Prostate gland (tissue), 2 donors: ENCODE measurements around the gene MTA1. TPM values are rescaled to one million over a fixed set of nuclear protein-coding genes. Genes with fewer than 3 reads are reported as not detected.

Experiments used
- DNase-seq: peaks from one replicate; pipeline ENCODE4 v3.0.0-alpha.2; 2019; ENCODE audit warnings: low spot score
- H3K27ac ChIP-seq, 2 donors: fragments of 200-600 bp; sonication (generic); 2 replicates each; pipeline ENCODE4 v1.5.1; 2017 to 2019
- H3K27me3 ChIP-seq: fragments of 200-600 bp; sonication (generic); replicated peaks from 2 replicates; pipeline ENCODE4 v1.5.1; 2019; ENCODE audit not compliant: insufficient read depth
- H3K36me3 ChIP-seq, 2 donors: fragments of 200-600 bp; sonication (generic); 1 replicate in 1 of 2; 2 replicates in 1 of 2; pipeline versions ENCODE4 v1.5.1 to v1.8.1; 2017 to 2019
- H3K4me1 ChIP-seq: fragments of 200-600 bp; sonication (generic); replicated peaks from 2 replicates; pipeline ENCODE4 v1.5.1; 2019
- H3K4me3 ChIP-seq, 2 donors: fragments of 200-600 bp; sonication (generic); 2 replicates each; pipeline ENCODE4 v1.5.1; 2017 to 2019
- H3K9me3 ChIP-seq: fragments of 200-600 bp; sonication (generic); 2 replicates; pipeline ENCODE4 v1.5.1; 2017
- POLR2A ChIP-seq: fragments of 450-650 bp; IDR thresholded peaks from one replicate; pipeline ENCODE4 v1.6.1; 2016; ENCODE audit warnings: antibody characterized with exemption, mild to moderate bottlenecking
- POLR2AphosphoS5 ChIP-seq: sonication (generic); formaldehyde crosslinking; IDR thresholded peaks from one replicate; pipeline ENCODE4 v1.6.1; 2017; ENCODE audit warnings: antibody characterized with exemption
- WGBS: methylation state at CpG from one replicate; pipeline ENCODE4 v1.1.5; 2018; 5-methylcytosine and 5-hydroxymethylcytosine counted together
- intact Hi-C: fragments of 100-400 bp; cut with DNase I; formaldehyde crosslinking; loops from one replicate; pipeline ENCODE4 v1.14.2; 2022
- total RNA-seq, 2 donors: library from RNA; depleted of rRNA; stranded (reverse); fragments of >200 nt; gene quantifications; one replicate each; pipeline ENCODE4 v1.1.0, GENCODE V29; 2016
- TF ChIP-seq, protein P1 (sequence below), 4 experiments: fragments of 200-600 bp in 2 of 4; fragments of 450-650 bp in 2 of 4; sonication (generic) in 2 of 4; IDR thresholded peaks; 1 replicate in 3 of 4; 2 replicates in 1 of 4; pipeline ENCODE4 v1.5.1; 2016 to 2019; ENCODE audit warnings: antibody characterized with exemption in 4 of 4, mild to moderate bottlenecking in 2 of 4, moderate library complexity in 2 of 4

The MTA1 gene
- total RNA-seq, 2 donors from 2014 or later = 58.9 to 155 TPM

DNA sequence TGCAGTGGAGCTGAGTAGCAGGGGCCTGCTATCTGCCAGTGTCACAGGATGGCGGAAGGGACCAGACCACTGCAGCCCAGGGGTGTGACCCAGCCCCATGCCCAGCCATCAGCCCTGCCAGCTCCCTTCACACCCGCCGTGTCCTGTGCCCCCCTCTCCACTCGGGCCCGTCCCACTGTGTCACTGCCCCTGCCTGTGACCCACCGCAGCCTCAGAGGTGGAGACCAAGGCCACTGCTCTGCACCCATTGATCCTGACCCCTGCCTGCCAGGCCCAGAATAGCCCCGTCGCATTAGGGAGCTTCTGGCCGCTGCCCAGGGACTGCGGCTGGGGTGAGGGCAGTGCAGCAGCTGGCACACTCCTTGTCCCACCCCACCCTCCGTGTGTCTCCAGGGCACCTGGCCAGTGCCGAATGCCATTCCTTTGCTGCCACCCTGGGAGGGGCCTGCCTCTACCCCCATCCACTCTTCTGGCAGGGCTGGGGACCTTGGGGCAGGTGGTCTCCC is 52.9 kb downstream of the MTA1 start:
- intact Hi-C loops = no loop called here
- no peaks in the 10 kb centered on the region for H3K27me3 ChIP-seq
- H3K4me3 ChIP-seq = no peak overlapping the region
- DNase-seq = no peak
- H3K9me3 ChIP-seq = no peaks in the 10 kb centered on the region
- WGBS = 51% methylated on average over 12 of the region's 12 CpGs
- H3K36me3 ChIP-seq = no peaks in the 10 kb centered on the region
- no peak for TF ChIP-seq POLR2A
- TF ChIP-seq, protein P1, sequence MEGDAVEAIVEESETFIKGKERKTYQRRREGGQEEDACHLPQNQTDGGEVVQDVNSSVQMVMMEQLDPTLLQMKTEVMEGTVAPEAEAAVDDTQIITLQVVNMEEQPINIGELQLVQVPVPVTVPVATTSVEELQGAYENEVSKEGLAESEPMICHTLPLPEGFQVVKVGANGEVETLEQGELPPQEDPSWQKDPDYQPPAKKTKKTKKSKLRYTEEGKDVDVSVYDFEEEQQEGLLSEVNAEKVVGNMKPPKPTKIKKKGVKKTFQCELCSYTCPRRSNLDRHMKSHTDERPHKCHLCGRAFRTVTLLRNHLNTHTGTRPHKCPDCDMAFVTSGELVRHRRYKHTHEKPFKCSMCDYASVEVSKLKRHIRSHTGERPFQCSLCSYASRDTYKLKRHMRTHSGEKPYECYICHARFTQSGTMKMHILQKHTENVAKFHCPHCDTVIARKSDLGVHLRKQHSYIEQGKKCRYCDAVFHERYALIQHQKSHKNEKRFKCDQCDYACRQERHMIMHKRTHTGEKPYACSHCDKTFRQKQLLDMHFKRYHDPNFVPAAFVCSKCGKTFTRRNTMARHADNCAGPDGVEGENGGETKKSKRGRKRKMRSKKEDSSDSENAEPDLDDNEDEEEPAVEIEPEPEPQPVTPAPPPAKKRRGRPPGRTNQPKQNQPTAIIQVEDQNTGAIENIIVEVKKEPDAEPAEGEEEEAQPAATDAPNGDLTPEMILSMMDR (IDR thresholded peaks at IDR 0.05) = peak in 1 of 4 experiments; percentile 27
- H3K4me1 ChIP-seq = peaks cover 52% of the 10 kb centered on the region
- peak overlapping the region in 1 of 2 donors; percentile 81 for H3K27ac ChIP-seq

DNA sequence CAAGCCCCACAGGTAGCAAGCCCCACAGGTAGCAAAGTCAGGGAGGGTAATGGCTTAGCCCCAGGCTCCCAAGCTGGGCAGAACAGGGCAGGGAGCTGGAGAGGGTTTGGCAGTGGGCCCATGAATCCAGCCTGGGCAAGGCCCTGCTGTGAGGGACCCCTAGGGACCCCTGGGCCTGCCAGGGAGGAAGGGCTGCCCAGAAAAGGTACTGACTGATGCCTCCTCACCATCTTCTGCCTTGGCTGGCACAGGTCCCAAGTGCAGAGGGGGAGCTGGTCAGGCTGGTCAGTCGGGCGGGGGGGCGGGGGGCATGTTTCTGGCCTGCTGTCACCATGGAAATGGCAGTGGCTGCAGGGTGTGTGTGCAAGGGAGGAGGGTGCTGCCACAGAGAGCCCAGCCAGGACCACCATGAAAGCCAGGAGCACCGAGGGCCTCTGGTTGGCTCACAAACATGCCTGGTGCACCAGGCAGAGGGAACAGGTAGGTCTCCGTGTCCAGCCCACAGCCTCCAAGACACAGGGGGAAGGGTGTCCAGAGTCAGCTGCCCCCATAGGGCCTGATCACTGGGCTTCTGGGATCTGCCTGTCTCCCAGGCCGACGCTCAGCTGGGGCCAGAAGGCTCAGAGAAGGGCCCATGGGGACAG is 53.5 kb downstream of the MTA1 start:
- Histone ChIP-seq H3K27ac (peak overlapping the region; percentile 75 to 81), H3K4me1 (peaks cover 48% of the 10 kb centered on the region), H3K9me3 (no peaks in the 10 kb centered on the region), H3K36me3 (no peaks in the 10 kb centered on the region), H3K27me3 (no peaks in the 10 kb centered on the region), H3K4me3 (peak overlapping the region in 1 of 2 donors; percentile 73)
- DNase-seq = no peak
- no peak for TF ChIP-seq POLR2A
- no peak for TF ChIP-seq POLR2AphosphoS5
- TF ChIP-seq, protein P1 (IDR thresholded peaks at IDR 0.05) = no peak
- 11% methylated on average over 7 of the region's 7 CpGs for WGBS
- intact Hi-C loops = no loop called here

DNA sequence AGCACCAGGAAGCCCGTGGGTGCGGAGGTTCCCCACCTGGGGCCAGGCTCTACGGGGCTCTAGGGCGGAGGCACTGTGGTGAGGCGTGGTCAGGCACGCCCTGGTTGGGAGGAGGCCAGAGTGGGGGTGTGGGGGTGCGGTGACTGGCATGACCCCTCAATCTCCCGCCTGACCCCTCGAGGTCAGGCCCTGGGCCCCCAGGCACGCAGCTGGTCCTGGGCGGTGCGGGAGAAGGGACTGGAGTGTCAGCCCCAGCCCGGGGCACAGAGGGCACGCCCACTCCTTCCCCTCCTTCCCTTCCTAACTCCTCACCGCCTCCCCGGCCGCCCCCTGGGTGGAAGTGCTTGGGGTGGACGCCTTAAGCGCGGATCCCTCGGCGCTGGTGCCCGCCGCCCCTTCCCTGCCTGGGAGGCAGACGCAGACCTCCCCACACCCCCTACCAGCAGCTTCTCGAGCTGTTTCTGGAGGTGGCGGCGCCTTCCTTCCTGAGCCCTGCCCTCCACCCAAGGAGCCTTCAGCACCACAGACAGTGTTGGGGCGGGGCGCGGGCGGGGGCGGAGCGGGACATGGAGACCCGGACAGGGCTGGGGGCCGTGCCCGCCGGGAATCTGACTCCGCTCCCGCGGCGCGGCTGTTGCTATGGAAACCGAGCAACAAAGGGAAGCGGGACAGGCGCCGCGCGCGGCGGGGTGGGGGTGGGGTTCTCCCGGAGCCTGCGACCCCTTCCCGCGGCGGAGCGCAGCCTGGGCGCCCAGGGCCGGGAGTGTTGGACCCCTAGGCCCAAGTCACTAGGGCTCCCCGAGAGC is 54.3 kb downstream of the MTA1 start:
- no peaks in the 10 kb centered on the region for H3K9me3 ChIP-seq
- H3K27ac ChIP-seq = peak overlapping the region; percentile 75 to 81
- under 1% methylated on average over 45 of the region's 60 CpGs for WGBS
- peaks cover 44% of the 10 kb centered on the region for H3K4me1 ChIP-seq
- peak; percentile 87 for DNase-seq
- intact Hi-C loops = no loop called here
- TF ChIP-seq, protein P1 (IDR thresholded peaks at IDR 0.05) = no peak
- TF ChIP-seq POLR2AphosphoS5 (no peak), POLR2A (peak; percentile 31)
- H3K36me3 ChIP-seq = no peaks in the 10 kb centered on the region
- H3K27me3 ChIP-seq = no peaks in the 10 kb centered on the region
- H3K4me3 ChIP-seq = peak overlapping the region; percentile 50 to 73

DNA sequence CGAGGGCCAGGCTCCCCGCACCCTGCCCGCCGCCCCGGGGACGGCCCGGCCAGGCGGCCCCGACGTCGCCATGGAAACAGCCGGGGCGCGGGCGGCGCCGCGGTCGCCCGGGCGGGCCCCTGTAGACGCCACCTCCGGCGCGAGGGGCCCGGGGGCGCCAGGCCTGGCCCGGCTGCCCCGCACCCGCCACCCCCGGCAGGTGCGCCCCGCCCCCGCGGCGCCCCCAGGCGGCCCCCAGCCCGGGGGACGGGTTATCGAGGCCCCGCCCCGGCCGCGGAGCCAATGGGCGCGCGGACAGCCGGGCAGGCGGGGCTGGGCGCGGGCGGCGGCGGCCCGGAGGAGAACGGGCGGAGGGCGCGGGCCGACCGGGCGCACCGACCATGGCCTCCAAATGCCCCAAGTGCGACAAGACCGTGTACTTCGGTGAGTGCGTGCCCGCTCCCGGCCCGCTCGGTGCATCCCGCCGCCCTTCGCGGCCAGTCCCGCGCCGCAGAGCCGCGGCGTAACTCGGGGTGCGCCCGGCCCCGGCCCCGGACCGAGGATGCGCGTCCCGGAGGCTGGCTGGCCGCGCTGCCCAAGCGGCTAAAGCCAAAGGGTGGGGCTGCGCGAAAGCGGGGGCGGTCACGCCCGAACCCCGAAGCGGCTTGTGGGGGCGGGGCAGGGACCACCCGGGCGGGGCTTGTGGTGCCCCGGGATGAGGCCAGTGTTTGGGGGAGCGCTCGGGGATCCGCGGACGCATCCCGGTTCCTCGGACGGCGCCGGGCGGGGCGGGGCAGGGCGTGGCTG is 55.0 kb downstream of the MTA1 start, which contains the start of gene CRIP2:
Gene CRIP2 (plus strand): TSS at position 339 of the 786 bp plus-strand sequence. CDS start 42 bp downstream, at position 381.
- peak within 1 kb of the TSS; percentile 81 to 85 for H3K27ac ChIP-seq
- H3K4me1 ChIP-seq = peaks cover 37% of the 10 kb centered on the region
- H3K9me3 ChIP-seq = no peaks in the 10 kb centered on the region
- no peak for DNase-seq
- TF ChIP-seq, protein P1 (IDR thresholded peaks at IDR 0.05) = no peak
- TF ChIP-seq POLR2A = peak; percentile 79
- no peak for TF ChIP-seq POLR2AphosphoS5
- peak within 1 kb of the TSS; percentile 50 to 73 for H3K4me3 ChIP-seq
- intact Hi-C loops = no loop called here
- 0% methylated on average over 12 of the region's 118 CpGs for WGBS
- H3K27me3 ChIP-seq = no peaks in the 10 kb centered on the region
- no peaks in the 10 kb centered on the region for H3K36me3 ChIP-seq
